ENCODE data around the gene HAUS8.
"Not testable (repeated sequence)": the region's sequence is repeated elsewhere in the genome, so short reads cannot be mapped to it uniquely, and the experiment has no call there.

Gene HAUS8

GRCh38 chr19:17035842-17036424 is 39.3 kb downstream of the HAUS8 start:
- FAIRE-seq, result no peak
- no peak for DNase-seq (ENCODE audit: low spot score)

DNA sequence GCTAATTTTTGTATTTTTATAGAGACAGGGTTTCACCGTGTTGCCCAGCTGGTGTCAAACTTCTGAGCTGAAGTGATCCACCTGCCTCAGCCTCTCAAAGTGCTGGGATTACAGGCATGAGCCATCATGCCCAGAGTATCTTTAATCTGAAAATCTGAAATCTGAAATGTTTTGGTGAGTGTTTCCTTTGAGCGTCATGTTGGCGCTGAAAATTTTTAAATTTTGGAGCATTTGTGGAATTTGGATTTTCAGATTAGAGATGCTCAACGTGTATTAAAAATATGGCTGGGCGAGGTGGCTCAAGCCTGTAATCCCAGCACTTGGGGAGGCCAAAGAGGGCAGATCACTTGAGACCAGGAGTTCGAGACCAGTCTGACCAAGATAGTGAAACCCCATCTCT is 43.5 kb downstream of the HAUS8 start:
- DNase-seq (ENCODE audit: low spot score), result no peak
- no peak for FAIRE-seq

DNA sequence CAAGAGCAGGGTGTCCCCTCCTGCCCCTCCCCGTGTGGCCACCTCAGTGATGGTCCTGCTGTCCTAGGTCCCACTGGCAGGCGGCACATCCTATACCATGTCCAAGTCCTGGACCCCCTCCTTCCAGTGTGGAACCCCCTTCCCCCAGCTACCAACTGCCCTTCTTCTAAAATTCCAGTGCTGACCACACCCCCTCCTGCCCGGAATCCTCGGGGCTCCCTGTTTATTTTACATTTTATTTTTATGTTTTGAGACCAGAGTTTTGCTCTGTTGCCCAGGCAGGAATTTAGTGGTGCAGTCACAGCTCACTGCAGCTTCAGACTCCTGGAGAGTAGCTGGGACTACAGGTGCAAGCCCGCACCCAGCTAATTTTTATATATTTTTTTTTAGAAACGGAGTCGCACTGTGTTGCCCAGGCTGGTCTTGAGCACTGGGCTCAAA is 47.7 kb downstream of the HAUS8 start:
- FAIRE-seq (no peak), DNase-seq (ENCODE audit: low spot score) (no peak)

DNA sequence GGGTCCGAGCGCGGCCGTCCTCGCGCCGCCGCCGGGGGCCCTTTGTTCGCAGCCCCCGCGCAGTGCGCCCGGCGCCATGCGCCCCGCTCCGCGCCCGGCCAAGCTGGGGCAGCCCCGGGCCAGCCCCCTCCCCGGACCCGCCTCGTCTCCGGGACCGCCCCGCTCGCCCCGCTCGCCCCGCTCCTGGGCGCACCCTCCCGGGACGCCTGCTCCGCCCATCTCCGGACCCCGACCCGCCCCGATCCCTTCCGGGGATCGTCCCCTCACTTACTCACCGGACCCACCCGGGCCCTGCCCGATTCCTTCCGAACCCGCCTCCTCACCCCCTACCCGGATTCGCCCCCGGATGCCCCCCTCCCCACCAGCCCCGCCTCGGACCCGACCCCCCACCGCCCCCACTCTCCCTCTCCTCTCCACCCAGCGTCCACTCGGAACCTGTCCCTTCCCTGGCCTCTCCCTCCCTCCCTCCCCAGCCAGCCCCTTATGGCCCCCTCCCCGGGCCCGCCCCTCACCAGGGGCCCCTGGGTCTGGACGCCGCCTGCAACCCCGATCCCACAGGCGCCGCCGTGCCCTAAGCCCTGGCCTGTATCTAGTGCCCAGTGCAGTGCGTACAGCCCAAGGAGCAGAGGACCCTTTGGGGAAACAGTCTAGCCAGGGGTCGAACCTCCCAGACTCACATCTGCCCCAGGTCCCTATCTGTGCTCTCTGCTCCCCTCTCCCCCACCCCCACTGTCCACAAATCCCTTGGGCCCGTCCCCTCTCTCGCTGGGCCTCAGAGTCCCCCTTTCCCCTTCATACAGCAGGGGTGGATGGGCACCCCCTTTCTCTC is 48.3 kb downstream of the HAUS8 start, which contains the start of gene CPAMD8:
CPAMD8 (minus strand) TSS at position 105 of the 829 bp plus-strand sequence. CDS start 168 bp downstream, outside the sequence.
- no peak for FAIRE-seq
- DNase-seq (ENCODE audit: low spot score), result no peak

GRCh38 chr19:17025991-17026658 is 49.1 kb downstream of the HAUS8 start:
- no peak for FAIRE-seq
- DNase-seq (ENCODE audit: low spot score), result no peak

DNA sequence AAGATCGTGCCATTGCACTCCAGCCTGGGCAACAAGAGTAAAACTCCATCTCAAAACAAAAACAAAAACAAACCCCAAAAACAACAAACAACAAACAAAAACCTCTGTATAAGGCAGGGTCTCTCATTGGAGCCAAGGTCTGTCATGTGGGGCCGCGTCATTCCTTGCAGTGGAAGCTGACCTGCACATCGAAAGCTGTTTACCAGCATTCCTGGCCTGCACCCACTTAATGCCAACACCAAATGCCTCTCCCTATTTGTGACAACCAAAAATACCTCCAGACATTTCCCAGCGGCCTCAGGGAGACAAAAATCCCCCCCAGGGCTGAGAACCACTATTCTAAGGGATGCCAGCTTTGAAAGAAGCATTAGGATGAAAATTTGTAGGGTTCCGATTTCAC is 49.9 kb downstream of the HAUS8 start:
- DNase-seq (ENCODE audit: low spot score), result no peak
- no peak for FAIRE-seq

GRCh38 chr19:17024941-17025340 is 50.3 kb downstream of the HAUS8 start:
- FAIRE-seq; DNase-seq (ENCODE audit: low spot score): not testable (repeated sequence)

DNA sequence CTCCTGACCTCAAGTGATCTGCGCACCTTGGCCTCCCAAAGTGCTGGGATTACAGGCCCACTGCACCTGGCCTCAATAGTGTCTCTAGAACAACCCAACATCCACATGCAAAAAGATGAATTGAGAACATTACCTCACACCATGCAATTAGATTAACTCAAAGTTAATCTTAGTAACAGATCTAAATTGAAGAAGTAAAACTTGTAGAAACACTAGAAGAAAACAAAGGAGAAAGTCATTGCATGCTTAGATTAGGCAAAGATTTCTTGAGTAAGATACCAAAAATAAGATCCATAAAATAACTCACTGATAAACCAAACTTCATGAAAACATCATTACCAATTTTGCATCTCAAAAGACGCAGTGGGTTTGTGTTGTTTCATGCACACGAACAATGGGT is 51.4 kb downstream of the HAUS8 start:
- DNase-seq (ENCODE audit: low spot score), result no peak
- no peak for FAIRE-seq

DNA sequence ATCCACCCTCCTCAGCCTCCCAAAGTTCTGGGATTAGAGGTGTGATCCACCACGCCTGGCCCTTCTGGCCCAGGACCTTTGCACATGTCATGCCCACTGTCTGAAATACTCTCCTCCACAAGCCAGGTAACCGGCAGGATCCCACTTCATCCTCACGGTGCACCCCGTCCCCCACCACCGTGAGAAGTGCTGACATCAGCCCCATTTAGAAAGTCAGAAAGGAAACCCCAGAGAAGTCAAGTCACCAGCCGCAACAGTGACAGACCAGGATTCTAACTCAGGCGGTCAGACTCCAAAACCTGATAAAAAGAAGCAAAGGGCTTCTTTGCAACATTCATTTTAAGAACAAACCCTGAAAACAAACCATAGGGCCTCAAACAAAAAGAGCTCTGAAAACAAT is 52.5 kb downstream of the HAUS8 start:
- FAIRE-seq, result no peak

GRCh38 chr19:17021793-17022590 is 53.3 kb downstream of the HAUS8 start:
- no peak for FAIRE-seq
- DNase-seq (ENCODE audit: low spot score), result no peak

More for the DNA sequence above, 52.5 kb downstream of the HAUS8 start:
- no peak for DNase-seq (ENCODE audit: low spot score)

- no peak for DNase-seq (ENCODE audit: low spot score)
- no peak for FAIRE-seq
These were observed 53.9 kb downstream of the HAUS8 start for GRCh38 chr19:17021328-17021727.

GRCh38 chr19:17020823-17021222 is 54.4 kb downstream of the HAUS8 start:
- no peak for FAIRE-seq
- DNase-seq (ENCODE audit: low spot score), result no peak

DNA sequence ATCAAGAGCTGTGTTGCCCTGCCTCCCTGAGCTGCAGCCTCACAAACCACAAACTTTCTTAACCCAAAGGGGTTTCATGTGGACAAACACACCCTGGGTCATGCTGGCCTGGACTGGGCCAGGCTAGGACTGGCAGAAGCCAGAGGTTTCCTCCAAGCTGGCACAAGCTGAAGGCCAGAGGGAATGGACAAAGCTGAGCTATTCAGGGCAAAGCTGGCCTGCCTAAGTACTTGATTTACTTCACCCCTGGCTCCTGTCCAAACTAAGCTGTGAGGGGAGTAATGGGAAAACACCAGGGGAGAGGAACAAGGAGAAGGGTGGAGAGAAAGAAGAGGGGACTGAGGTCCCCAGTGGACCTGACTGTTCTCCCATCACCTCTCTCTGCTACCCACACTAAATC is 54.9 kb downstream of the HAUS8 start:
- no peak for FAIRE-seq

DNA sequence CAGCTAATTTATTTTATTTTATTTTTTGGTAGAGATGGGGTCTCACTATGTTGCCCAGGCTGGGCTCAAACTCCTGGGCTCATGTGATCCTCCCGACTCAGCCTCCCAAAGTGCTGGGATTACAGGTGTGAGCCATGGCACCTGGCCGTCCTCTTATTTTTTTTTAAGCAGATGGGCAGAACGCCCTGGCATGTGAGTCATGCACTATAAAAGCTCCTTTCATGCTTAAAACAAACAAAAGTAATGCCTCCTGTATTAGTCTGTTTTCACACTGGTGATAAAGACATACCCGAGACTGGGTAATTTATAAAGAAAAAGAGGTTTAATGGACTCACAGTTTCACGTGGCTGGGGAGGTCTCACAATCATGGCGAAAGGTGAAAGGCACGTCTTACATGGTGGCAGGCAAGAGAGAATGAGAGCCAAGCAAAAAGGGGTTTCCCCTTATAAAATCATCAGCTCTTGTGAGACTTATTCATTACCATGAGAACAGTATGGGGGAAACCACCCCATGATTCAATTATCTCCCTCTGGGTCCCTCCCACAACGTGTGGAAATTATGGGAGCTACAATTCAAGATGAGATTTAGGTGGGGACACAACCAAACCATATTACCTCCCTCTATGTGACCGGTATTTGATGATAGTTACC is 60.9 kb downstream of the HAUS8 start:
- FAIRE-seq; DNase-seq (ENCODE audit: low spot score): not testable (repeated sequence)

More for the DNA sequence above, 54.9 kb downstream of the HAUS8 start:
- DNase-seq (ENCODE audit: low spot score), result no peak

DNA sequence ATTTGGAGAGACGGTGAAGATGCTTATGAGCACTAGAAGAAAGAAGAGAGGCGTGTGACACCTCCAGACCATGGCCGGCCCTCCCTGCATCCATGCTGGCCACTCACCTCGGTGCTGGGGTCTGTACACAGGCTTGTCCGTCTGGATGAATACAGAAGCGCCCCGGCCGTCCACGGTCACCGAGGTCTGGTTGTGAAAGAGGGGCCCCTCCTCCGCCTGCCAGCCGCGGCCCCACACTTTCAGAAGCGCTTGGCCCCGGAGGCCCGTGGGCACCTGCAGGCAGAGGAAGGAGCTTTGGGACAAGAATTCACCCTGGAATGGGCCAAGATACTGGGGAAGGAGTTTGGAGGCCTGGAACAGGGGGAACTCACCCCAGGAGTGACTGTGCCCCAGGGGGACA is 63.8 kb downstream of the HAUS8 start:
- no peak for DNase-seq (ENCODE audit: low spot score)
- no peak for FAIRE-seq

DNA sequence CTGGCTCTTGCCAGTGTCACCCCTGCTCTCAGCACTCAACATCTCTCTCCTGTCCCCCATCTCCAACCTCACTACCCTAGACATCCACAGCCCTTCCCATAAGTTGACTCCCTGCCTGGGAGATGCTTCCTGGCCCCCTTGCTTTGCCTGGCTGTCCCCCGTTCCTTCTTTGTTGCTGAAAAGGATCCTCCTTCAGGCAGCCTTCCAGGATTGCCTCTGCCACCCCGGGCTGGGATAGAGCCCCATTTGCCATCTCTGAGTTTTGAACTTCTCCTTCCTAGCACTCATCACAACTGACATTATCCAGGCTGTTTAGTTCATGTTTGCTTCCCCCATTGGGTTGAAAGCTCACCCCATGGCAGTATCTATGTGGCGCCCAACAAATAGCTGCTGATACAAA is 68.7 kb downstream of the HAUS8 start:
- DNase-seq (ENCODE audit: low spot score) (no peak), FAIRE-seq (no peak)

DNA sequence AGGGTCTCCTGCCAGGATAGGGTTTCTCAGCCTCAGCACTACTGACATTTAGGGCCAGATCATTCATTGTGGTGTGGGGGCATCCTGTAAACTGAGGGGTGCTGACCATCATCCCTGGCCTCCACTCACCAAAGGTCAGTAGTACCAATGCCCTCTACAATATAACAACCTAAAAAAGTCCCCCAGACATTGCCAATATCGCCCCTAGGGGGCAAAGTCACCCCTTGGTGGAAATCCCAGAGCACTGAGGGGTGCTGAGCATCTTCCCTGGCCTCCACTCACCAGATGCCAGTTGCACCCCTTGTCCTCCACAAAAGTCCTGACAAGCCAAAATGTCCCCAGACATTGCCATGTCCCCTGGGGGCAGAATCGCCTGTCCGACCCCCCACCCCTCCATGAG is 70.3 kb downstream of the HAUS8 start:
- FAIRE-seq (no peak), DNase-seq (ENCODE audit: low spot score) (no peak)

DNA sequence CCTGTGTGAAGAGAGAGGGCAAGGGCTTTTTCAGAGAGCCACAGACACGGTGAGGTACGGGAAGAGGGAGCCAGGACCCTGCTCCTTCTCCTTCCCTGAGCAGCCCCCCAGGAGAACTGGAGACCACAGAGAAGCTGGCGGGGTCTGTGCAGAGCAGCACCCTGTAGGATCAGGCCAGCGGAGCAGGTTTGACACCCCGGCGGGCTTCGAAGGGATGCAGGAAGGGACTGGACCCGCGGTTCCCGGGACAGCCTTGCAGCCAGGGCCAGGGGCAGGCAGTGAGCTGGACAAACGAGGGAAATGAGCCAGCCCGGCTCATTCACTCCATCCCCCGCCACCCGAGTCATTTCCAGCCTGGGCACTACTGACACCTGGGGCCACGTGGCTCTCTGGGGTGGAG is 70.9 kb downstream of the HAUS8 start:
- DNase-seq (ENCODE audit: low spot score), result no peak
- no peak for FAIRE-seq

DNA sequence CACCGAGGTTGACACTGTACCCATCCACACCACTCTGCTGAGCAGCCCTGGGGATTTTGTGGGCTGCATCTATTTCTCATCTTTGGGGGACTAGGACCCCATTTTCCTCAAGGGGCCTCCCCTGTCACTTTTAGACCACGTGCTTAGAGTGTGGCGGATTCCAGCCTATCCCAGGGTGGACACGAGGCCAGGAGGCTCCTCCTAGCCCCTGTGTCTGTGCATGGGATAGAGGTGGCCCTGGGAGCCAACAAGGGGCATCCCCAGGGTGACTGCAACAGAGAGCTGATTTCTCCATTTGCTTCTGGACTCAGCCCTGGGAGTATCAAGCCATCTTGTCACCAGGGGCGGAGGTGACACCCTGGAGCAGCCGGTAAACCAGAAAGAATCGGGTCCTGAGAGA is 72.8 kb downstream of the HAUS8 start:
- DNase-seq (ENCODE audit: low spot score) (no peak), FAIRE-seq (no peak)

GRCh38 chr19:17001603-17002183 is 73.6 kb downstream of the HAUS8 start:
- no peak for FAIRE-seq

More at GRCh38 chr19:17001603-17002183, 73.6 kb downstream of the HAUS8 start:
- DNase-seq (ENCODE audit: low spot score), result no peak

Measured in RCC 7860 (cell line).